IPS-NIHi11 (cell line): ENCODE data around the gene GPS1.

Source experiments
- DNase-seq: peaks from one replicate; pipeline ENCODE4 v3.0.0; 2012; ENCODE audit warnings: mixed read lengths, low spot score

The GPS1 gene

DNA sequence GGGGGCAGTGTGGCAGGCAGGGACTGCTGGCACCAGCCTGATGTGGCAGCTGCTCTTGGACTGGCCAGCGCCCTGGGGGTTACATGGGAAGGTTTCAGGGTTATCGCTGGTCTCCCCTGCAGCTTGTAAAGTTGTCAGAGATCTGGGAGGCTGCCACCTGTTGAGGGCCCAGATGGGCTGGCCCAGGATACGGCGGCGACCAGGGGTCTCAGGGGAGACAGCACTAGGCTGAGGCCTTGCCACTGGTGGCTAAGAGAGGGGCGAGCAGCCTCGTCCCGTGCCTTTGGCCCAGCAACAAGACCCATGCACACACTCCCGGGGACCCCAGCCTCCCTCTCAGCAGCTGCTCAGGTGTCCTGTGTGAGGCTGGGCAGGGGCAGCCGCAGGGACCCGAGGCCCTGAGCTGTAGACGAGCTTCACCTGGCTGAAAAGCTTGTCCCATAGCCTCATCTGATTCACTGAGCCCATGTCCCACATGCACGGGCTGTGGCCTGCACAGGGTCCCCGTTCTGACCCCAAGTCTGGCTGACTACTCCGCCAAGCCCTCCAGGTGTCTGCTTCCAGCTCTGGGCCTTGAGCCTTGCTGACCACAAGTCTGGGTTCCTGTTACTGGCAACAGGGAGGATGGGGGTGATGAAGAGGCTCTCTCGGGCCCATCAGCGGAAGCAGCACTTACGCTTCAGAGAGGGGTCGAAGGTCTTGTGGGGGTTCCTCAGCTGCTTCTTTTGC, 7.7 kb downstream of the GPS1 start:
- DNase-seq: no peak

DNA sequence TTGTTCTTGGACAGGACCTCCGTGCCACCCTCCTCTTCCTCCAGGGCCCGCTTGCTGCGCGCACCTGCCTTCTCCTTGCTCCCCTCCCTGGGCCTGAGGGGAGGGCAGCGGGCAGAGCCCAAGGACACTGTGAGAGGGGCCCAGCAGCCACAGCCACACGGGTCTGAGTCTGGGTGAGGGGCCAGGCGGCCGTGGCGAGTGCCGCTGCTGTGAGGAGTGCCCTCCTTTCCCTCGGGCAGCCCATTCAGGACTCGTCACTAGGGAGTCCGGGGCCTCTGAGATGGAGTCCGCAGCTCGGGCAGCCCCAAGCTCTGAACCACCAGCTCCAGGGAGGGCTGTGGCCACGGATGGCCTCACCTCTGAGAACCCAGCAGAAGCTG, 8.3 kb downstream of the GPS1 start:
- DNase-seq: no peak

DNA sequence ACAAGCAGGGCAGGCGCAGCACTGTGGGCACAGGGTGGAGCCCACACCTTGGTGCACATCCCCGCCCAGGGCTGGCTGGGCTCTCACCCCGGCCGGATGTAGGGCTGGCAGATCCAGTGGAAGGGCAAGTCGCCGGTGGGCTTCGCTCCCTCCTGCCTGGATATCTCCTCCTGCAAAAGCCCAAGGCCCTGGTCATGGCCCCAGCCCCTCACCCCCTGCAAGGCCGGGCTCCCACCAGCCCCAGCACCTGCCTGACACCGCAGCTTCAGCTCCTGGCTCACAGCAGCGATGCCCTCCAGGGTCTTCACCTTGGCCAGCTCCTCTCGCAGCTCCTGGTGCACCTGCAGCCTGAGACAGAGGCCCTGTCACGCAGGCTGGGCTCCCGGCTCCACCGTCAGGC, 8.9 kb downstream of the GPS1 start:
- no peak for DNase-seq

DNA sequence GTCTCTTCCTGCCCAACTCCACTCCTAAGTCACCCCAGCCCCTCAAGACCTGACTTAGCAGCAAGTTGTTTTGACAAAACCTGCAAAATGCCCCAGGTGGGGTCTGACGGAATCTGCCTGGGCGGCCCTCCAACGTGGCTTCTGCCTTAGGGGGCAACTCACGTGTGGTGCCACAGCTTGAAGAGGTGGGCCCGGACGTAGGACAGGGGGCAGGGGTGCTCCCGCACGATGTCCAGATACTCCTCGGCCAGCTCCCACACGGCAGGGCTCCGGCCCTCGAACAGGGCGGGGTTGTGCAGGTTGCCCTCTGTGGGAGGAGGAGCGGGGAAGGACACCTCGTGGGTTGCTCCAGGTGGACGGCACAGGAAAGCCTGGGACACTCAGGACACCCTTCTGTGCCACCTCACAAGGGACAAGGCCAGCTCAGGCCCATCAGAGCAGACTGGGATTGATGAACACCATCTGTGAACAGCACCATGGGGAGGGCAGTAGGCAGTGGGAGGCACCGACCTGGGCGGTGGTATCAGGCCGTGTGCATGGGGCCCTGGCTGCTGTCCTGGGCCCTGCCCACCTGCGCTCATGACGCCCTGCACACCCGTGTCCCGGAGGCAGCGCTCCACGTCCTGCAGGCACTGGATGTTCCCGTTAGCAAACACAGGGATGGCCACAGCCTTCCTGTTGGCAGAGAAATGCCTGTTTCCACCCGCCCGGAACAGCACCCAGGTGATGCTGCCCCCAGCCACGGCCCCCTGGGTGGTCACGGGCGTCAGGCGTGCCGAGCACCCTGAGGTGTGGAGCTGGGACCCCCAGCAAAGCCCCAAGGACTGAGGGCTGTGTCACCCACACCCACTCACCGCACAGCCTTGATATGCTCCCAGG, 9.6 kb downstream of the GPS1 start:
- no peak for DNase-seq

DNA sequence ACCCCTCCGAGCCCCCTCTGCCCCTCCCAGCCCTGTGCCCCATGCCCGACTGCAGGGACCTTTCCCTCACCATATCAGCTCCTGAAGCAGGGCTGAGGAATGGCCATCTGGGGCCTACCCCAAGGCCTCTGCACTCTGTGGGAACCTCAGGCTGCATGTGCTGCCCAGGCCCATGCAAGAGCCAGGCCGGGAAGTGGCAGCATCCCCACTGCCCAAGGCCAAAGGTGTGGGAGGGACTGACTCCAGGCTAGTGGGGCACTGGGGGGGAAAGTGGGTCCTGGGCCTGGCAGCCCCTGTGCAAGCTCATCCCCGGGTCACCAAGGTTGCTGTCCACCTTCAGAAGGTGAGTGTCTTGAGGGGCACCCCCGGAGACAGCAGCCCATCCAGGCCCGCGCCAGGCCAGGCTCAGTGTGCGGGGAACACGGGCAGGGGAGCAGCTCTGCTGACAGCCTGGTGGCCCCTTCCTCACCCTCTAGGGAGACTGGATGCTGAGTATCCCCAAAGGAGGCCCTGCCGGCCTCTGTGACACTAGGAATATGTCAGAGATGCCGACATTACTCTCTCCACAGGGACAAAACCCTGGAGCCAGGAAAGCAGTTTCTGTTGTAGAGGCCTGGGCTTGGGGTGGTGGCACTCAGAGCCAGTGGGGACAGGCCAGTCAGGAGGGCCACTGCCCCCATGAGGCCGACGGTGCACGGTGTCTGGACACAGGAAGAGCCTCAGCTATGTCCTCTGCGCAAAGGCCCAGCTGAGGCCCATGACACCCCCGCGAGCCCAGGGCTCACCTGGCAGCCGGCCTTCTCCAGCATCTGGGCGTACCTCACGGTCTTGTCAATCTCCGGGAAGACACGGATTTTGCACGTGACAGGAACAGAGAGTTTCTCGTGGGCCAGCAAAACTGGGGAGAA, 10.6 kb downstream of the GPS1 start:
- no peak for DNase-seq

DNA sequence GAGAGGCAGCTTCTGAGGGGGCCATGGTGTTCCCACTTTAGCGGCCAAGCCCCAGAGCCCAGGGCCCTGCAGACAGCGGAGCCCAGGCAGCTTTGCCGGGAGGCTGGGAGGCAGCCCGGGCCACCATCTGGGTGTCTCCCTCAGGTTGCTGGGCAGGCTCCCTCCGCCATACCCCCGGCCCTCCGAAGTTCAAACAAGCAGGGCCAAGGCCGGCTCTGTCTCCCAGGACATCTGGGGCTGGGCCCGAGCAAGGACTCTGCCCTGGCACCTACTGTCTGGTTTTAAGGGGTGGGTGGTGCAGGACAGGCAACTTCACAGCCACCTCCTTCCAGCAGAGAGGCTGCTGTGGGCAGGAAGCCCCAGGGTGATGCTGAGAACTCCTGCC, 11.3 kb downstream of the GPS1 start:
- DNase-seq: no peak

DNA sequence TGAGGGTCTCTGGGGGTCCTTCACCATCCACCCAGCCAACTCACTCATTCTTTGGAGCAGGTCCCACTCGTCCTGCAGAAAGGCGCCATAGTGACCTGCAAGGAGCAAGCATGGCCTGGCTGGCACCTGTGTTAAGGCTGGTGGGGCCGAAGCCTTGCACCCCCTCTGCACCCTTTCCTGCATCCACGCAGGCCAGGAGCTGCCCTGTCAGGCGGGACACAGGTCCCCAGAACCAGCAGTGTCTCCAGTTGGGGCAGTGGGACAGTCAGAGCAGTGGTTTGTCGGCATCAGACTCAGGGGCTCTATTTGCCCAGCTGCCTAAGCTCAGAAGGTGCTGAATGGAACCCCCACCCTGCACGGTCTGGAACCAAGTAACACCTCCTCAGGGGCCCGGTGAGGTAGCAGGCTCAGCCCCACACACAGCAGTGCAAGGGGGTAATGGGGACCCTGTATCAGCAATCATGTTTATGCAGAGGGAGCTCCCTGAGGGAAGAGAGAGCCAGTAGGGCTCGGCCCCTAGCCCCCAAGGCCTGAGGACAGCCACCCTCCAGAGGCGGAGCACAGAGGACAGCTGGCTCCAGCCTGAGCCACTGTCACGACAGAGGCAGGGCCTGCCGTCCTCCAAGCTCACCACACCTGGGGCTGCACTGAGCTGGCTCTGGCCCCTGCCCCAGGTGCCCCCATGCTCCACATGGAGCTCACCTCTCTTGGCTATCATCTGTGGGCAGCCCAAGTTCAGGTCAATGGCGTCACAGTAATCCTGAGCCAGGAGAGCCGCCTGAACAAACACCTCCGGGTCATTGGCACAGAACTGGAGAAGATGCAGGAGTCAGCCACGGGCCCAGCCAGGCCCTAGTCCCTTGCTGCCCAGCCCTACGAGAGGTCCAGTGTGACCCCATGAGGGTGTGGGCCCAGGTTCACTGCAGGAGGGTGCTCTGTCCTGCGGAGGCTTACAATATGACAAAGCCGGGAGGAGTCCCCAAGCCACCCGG, 12.0 kb downstream of the GPS1 start:
- DNase-seq: no peak

DNA sequence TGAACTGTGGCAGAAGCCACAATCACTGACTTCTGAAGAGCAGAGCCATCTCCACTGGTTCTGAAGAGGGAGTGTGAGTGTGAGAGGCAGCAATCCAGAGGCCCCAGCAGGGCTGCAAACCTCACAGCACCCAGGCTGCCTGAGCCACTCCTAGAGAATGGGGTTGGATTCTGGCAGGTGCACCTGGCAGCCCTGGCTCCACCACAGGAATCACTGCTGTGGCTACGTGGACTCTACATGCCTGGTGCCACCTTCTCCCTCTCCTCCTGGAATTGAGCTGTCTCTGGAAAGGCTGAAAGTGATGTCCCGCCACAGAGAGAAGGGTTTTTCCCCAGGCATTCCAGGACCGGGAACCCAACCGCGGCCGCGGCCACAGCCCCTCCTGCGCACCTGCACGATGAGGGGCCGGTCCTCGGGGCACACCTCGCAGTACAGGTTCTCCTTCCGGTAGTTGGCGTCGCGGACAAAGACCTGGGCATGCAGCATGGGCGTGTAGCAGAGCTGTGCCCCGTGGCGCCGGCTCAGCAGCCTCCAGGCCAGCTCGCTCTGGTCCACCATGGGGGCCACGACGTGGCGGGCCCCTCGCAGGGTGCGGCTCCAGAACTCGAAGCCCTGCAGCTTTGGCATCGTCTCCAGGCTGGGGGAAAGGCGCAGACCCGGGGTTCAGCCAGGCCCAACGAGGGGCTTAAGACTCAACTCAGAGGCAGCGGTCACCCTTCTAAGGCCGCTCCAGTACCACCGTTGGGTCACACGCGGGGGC, 12.9 kb downstream of the GPS1 start:
- DNase-seq: no peak

DNA sequence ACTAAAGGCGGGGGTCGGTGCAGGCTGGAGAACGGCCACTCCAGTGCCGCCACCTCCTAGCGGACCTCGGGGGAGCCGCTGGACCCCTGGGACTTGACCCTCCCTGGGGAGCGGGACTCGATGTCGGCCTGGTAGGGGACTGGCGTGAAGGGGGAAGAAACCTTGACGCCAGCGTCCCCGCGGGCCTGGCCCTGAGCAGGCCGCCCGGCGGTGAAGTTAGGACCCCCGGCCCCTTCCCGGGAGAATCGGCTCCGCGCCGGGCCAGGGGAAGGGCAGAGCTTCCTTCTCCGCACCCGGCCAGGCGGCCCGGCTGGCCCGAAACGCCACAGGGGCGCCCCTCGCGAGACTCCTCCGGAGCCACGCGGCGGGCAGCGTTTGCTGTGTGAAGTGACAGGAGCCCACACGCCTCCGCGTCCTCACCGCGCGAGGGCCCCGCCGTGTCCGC, 13.5 kb downstream of the GPS1 start:
- DNase-seq: no peak

DNA sequence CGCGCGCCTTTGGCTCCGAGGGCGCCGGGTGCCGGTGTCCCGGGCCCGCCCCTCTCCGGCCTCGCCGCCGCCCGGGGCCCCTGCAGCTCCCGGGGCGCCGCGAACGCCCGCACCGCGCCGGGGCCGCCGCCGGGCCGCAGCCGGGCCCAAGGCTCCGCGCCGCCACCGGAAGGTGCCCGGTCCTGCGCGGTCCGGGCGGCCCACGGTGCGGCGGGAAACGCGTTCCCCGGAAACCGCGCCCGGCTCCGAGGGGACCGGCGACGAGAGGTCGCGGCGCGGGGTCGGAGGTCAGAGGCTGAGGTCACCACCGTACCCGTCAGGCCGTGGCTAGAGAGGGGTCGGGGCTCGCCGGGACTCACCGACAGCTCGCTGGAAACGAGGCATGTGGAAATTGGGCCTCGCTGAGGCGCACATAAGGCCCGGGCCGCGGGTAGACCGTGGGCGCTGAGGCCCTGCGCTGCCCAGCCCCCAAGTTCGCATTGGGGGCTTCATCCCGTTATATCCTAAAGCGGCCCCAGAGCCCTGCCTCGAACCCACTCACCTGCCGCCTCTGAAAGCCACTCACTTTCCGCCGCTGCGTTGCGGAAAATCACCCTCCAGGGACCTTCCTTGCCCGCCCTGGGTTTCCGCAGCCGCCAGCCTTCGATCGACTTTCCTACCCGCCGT, 14.1 kb downstream of the GPS1 start, which contains the start of gene DUS1L:
Gene DUS1L (minus strand): TSS at position 167 of the 666 bp plus-strand sequence. CDS start 745 bp downstream, outside the sequence.
- peak; percentile 100 for DNase-seq

DNA sequence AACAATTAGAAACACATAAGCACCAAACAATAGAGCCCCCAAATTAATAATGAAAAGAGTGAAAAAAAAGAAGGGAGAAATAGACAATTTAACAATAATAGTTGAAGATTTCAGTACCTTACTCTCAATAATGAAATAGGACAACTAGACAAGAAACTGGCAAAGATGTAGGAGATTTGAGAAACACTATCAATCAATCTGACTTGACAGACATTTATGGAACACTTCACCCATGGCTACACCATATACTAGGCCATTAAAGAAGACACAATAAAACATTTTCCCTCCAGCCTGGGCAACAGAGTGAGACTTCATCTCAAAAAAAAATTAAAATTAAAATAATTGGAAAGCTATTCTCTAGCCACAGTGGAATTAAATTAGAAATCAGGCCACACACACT, 18.9 kb downstream of the GPS1 start:
- DNase-seq: no peak

DNA sequence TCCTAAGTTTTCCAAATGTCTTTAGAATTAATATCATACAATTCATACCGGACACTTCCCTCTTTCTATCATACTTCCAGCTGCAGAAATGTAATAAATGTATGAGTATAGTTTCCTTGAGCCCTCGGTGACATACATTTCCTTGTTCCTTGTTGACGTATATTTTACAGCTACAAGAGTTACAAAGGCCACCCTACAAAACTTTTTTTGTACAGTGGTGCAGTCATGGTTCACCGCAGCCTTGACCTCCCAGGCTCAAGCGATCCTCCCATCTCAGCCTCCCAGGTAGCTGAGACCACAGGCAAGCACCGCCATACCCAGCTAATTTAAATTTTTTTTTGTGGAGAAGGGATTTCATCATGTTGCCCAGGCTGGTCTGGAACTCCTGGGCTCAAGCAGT, 21.1 kb downstream of the GPS1 start:
- DNase-seq: no peak

DNA sequence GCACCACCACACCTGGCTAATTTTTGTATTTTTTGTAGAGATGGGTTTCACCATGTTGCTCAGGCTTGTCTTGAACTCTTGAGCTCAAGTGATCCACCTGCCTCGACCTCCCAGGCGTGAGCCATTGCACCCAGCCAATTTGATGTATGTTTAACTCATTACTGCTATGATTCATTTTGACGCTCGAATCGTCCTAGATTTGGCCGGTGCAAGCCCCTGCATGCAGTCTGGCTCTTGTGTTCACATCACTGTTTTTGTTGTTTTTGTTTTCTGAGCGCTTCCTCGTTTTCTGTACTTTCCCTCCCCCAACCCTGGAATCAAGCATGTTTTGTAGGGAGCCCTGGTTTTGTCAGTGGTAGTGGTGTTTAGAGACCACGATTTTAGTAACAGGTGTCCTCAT, 21.7 kb downstream of the GPS1 start:
- DNase-seq: no peak

DNA sequence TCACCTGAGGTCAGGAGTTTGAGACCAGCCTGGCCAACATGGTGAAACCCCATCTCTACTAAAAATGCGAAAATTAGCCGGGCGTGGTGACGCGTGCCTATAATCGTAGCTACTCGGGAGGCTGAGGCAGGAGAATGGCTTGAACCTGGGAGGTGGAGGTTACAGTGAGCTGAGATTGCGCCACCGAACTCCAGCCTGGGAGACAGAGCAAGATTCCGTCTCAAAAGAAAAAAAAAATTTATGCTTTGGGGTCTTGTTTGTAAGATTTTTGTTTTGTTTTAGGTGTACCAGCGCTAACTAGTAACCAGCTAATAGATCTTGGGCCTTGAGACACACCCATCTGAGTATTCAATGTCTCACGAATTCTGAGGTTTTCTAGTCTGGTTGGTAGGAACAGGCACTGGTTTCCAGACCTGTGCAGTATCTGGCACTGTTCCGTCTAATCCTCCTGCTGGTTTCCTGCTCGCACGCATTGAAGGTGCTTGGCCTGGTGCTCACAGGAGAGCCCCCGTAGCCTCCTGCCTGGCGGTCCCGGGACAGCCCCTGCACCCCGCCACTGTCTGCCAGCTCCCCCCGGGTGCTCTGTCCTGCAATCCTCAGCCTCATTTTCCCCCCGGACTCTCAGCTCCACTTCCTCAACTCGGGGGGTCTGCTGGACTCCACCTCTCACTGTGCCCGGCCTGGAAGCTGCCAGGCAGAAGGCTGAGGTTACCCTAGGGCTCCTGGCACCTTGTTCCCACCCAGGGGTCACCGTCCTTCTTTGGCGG, 24.5 kb downstream of the GPS1 start:
- no peak for DNase-seq

DNA sequence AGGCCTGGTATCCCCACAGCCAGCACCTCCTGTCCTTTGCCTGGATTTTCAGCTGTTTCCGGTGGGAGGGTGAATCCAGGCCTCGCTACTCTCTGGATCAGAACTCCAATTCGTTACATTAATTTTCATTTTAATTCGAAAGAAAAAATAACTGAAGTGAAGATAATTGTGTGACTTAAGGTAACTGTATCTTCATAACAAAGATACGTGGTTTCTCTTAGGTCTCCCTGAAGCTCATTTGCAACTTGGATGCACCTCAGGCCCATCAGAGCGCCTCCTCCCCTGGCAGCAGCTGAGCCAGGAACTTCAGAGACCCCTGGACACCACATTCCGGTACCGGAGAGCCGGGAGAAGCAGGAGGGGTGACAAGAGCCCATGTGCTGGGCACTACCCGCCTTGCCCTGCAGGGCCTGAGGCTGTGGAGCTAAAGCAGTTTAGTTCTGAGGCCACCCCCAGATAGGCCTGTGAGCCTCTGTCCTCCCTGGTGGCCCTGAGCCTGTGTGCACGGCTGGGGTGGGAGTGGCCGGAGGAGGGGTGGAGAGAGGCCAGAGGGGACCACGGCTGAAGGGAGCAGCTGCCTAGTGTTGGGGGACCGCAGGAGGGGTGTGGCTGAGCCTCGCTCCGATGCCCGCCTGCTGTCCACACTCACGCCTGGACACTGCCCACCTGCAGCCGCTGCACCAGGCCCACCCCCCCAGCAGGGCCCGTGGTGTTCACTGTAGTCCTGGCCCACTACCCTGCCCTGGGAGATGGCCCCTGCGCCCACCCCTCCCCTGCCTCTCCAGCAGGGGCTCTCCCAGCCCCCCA, 25.3 kb downstream of the GPS1 start:
- DNase-seq: no peak

DNA sequence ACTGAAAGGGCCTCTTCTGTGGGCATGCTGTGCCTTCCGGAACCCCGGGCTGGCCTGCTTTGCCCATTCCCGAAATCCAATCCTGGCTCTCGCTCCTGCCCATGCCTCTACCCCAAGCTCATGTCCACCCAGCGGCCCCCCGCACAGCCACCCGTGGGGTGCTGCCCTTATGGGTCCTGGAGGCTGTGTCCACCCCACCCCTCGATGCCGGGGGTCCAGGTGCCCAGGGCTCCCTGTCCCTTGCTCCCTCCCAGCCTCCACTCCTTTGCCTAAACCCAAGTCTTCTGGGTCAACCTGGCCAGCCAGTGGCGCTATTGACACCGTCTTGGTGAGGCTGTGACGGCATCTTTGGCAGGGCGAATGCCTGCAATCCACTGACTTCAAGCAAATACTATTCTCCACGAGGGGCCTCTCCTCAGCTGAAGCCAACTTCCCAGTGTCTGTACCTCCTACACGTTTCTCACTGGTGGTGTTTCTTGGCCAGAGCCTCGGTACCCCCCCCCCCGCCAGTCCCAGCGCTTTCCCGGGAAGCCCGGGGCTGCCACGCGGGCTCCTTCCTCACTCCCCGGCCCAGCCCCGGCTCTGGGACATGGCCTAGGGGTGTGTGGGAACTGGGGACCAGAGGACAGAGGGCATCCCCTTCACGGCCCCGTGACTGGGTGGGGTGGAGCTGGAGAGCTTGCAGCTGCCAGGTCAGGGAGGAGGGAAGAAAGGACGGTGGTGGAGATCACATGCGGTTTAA, 26.1 kb downstream of the GPS1 start:
- no peak for DNase-seq

DNA sequence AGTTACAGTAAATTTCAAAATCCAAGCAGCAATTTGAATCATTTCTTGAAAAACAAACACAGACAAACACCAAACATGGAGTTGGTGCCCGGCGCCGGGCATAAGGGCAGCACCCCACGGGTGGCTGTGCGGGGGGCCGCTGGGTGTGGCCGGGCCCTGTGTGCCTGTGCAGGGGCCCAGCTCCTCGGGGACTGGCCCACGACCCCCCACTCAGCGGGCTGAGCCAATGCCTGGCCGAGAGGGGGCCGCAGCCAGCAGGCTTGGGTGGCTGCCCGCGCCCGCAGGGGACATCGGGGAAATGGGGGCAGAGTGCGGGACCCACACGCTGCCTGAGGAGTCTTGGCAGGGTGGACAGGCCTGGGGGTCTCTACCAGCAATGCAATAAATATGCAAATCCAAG, 26.7 kb downstream of the GPS1 start:
- no peak for DNase-seq
